ENCODE measurements around the gene STH.

DNA sequence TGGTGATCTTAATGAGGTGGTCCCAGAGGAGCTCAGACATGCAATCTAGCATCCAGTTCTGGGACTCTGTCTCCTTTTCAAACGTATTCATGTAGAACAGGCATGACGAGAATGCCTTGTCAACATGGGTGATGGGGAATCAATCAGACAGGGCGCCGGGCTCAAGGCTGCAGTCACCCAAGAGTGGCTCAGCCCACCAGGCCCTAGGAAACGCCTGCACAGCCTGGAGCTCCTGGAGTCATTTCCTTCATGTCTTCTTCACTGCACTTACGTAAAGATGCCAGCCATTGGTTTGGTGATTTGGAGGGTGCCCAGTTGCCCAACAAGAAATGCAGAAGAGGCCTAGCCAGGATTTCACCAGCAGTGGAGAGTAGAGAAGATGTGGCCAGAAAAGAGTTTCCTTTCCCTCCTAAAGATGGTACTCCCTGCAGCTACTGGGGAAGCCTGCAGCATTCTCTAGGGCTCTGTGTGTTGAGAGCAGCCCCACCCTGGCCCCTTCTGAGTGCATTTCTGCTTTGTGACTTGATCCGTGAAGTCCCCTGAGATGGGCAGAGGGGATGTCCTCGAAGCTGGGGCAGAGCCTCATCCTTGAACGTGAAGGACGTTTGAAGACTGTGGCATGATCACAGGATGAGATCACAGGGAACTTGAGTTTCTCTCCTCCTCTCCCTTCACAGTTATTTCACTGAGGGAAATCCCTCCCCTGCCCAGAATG, 24.0 kb upstream of the STH start:
- TF ChIP-seq, protein P1, sequence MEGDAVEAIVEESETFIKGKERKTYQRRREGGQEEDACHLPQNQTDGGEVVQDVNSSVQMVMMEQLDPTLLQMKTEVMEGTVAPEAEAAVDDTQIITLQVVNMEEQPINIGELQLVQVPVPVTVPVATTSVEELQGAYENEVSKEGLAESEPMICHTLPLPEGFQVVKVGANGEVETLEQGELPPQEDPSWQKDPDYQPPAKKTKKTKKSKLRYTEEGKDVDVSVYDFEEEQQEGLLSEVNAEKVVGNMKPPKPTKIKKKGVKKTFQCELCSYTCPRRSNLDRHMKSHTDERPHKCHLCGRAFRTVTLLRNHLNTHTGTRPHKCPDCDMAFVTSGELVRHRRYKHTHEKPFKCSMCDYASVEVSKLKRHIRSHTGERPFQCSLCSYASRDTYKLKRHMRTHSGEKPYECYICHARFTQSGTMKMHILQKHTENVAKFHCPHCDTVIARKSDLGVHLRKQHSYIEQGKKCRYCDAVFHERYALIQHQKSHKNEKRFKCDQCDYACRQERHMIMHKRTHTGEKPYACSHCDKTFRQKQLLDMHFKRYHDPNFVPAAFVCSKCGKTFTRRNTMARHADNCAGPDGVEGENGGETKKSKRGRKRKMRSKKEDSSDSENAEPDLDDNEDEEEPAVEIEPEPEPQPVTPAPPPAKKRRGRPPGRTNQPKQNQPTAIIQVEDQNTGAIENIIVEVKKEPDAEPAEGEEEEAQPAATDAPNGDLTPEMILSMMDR (conservative IDR thresholded peaks at IDR 0.05 in 1 of 2, IDR thresholded peaks at IDR 0.05 in 1 of 2; ENCODE audit: low read depth in 1 of 2, low read length in 2 of 2): no peak
- TF ChIP-seq EZH2 (IDR thresholded peaks at IDR 0.05; ENCODE audit: low read length, missing control alignments): no peak
